HG03342 (cell line): ENCODE measurements around the gene ADAMTS20.
"Not testable (repeated sequence)": the region's sequence is repeated elsewhere in the genome, so short reads cannot be mapped to it uniquely, and the experiment has no call there.

Source experiments
- ATAC-seq: cut with Tn5 transposase; IDR thresholded peaks from one replicate; pipeline ENCODE4 v1.9.1; 2021; ENCODE audit warnings: mild to moderate bottlenecking, moderate library complexity; ENCODE audit not compliant: unreplicated experiment

The ADAMTS20 gene, protein sequence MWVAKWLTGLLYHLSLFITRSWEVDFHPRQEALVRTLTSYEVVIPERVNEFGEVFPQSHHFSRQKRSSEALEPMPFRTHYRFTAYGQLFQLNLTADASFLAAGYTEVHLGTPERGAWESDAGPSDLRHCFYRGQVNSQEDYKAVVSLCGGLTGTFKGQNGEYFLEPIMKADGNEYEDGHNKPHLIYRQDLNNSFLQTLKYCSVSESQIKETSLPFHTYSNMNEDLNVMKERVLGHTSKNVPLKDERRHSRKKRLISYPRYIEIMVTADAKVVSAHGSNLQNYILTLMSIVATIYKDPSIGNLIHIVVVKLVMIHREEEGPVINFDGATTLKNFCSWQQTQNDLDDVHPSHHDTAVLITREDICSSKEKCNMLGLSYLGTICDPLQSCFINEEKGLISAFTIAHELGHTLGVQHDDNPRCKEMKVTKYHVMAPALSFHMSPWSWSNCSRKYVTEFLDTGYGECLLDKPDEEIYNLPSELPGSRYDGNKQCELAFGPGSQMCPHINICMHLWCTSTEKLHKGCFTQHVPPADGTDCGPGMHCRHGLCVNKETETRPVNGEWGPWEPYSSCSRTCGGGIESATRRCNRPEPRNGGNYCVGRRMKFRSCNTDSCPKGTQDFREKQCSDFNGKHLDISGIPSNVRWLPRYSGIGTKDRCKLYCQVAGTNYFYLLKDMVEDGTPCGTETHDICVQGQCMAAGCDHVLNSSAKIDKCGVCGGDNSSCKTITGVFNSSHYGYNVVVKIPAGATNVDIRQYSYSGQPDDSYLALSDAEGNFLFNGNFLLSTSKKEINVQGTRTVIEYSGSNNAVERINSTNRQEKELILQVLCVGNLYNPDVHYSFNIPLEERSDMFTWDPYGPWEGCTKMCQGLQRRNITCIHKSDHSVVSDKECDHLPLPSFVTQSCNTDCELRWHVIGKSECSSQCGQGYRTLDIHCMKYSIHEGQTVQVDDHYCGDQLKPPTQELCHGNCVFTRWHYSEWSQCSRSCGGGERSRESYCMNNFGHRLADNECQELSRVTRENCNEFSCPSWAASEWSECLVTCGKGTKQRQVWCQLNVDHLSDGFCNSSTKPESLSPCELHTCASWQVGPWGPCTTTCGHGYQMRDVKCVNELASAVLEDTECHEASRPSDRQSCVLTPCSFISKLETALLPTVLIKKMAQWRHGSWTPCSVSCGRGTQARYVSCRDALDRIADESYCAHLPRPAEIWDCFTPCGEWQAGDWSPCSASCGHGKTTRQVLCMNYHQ (N-terminal part only)

GRCh38 chr12:43551971-43552559, at the start of gene ADAMTS20:
Gene ADAMTS20, minus strand, starts transcription at chr12:43552203. Its CDS starts 282 bp downstream, at chr12:43551921.
- no peak for ATAC-seq

DNA sequence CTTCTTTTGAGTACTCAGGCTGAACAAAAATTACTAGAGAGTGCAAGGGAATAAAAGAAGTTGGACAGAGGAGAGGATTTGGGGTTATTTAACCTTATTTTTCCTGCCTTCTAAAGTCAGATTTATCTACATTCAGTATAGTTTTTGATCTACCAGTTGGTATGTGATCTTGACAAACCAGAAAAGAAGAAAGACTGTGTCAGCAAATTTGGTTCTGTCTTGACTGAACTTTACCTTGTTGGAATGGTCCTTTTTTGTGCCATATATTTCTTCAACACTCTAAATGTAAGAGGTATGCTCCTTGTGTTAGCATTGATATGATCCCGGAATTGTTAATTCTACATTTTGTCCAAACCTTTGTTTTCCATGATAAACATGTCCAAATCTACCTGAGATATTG, 47.7 kb upstream of the ADAMTS20 start:
- ATAC-seq, result no peak

DNA sequence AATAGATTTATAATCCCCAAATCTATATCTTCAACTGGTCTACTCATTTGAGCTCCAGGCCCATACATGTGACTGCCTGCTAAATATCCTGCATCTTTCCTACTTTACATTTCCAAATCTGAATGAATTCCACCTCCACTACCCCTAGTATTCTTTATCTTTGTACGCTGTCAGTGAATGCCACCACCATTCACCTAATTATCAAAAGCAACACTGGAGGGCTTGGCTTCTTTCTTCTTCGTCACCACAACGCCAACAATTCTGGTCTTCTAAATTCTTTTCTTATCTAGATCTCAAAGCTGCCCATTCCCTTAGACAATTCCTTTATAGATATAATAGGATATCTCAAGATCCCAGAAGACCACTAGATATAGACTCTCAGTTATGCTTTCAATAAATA, 47.1 kb upstream of the ADAMTS20 start:
- no peak for ATAC-seq

DNA sequence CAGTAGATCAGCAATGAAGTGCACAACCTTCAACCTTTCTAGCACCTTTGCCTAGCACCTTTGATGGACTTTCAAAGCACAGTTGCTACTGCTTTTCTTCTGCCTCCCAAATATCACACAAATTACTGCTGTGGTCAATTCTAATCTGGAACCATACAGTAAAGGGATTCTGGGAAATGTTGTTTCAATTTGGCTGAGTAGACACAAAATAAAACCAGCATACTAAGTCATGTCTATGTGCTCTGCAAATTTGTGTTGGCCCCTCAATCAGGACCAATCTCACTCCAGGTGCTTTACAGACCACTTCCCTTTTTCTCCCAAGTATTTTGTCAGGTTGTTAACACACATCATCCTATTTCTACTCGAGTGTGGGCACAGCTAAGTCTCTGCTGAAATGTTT, 38.3 kb upstream of the ADAMTS20 start:
- ATAC-seq, result no peak

DNA sequence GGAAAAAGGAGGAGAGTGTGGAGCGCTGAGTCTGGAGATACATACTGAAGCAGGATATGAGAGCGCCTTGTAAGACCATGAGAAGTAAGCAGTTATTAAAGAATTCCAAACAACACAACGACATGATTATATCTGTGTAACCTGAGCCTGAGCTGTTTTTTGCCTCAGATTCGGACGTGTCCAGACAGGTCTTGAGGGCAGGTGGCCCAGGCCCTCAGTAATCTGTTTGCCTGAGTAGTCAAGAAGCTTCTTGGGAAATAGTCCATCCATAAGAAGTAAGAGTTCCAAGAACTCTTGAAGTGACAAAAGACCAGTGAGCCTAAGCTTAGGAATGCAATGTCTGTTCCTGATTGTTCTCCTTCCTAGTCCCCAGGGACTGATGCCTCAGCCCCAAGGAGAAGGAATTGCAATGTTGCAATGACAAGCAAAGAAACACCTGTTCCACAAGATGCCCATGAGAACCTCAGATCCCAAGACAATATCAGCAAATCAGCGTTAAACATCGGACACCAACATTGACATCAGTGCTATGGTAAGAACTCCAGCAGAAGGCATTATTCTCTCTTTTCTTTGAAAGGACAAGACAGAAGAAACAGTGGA, 34.7 kb upstream of the ADAMTS20 start:
- no peak for ATAC-seq

DNA sequence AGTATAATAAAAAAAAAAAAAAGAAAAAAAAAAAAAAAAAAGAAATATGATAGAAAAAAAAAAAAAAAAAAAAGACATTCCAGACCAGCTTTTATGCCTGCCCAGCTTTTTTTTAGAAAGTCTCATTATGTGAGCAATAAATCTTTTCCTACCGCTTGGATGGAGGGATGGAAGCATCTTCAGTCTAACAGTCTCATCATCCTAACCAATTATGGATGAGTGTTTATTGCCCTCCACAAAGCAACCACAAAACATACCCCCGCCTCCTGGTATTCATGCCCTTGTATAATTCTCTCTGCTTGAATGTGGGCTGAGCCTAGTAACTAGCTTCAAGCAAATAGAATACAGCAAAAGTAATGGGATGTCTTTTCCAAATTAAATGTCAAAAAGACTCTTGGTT, 33.7 kb upstream of the ADAMTS20 start:
- no peak for ATAC-seq

DNA sequence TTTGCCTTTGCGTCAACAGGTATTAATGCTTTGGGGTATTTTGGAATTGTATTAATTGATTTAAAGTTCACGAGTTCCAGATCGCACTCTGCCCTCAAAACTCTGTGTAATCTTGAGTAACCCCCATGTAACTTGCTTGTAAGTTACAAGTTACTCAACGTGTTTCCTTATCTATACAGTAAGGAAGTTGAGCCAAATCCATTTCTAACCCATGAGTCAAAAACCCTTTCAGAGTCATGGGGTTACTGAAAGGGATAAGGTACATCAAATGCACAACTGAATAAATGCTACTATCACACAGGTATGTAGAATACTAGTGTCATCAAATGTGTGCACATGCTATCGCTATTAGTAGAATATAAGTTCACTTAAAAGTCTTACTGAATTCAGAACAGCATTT, 28.6 kb upstream of the ADAMTS20 start:
- no peak for ATAC-seq

GRCh38 chr12:43579206-43579605, 27.2 kb upstream of the ADAMTS20 start:
- ATAC-seq, result no peak

DNA sequence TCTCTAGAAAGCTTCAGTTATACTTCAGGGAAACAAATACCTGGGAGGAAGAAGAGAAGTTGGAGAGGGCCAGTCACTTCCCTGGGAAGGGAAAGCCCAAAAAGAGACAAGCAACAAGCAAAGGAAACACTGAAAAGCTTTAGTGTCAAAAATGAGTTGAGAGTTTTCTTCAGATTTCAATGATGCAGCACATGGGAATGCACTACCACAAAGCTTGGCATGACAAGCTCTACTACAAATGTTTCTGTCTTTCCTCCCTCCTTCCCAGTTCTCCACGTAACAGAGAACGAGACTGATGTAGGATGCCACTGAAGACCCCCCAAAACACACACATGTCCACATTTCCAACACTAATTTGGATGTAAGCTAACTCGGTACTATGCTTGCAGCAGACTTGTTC, 26.8 kb upstream of the ADAMTS20 start:
- no peak for ATAC-seq

DNA sequence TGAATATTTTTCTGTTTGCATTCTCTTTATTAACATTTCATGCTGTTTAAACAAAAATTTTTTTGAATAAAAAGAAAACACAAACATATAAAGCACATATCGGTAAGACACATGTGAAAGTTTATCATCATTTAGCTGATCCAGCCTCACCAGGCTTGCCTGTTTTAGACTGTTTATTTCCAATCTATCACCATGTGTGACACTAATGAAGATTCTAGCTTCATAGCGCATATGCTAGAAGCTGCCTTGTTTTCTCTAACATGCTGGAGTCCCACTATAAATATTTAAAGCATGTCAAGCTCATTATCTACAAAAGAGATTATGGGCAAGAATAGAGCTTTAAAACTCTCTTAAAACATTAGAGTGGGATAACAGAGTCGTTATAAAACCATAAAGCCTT, 25.4 kb upstream of the ADAMTS20 start:
- ATAC-seq, result no peak

GRCh38 chr12:43576162-43576561, 24.2 kb upstream of the ADAMTS20 start:
- ATAC-seq, result no peak

DNA sequence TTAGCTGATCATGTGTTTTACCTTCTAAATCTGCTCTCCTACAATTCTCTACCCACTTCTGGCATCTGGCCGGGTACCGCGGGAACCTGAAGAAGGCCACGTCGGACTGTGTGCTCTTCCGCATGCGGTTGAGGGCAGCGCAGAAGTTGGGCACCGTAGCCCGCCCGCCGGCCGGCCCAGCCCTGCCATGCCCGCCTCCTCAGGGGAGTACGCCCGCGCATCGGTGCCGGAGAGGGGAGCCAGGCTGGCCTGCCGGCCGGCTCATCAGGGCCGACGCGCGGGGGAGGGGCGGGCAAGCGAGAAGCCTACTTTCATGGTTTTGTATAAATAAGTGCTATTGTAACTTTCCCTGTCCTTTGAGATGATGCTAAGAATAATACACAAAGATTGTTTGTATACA, 19.9 kb upstream of the ADAMTS20 start:
- ATAC-seq, result no peak

DNA sequence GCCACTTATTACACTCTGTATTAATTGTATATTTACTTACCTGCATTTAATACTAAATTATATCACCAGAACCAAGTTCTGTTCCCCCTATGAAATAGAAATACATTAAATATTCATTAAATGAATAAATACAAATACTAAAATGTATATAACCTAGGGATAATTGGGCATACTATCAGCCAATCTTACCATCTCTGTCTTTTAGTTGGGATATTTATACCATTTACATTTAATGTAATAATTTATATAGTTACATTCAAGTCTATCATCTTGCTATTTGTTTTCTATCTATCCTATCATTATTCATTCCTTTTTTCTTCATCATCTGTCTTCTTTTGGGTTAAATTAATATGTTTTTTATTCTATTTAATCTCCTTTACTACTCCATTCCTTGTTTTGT, 4.1 kb upstream of the ADAMTS20 start:
- no peak for ATAC-seq

- ATAC-seq, result no peak
Observed at GRCh38 chr12:43551279-43551970, 578 bp downstream of the ADAMTS20 start.

GRCh38 chr12:43550831-43551271, 1.2 kb downstream of the ADAMTS20 start:
- ATAC-seq, result no peak

DNA sequence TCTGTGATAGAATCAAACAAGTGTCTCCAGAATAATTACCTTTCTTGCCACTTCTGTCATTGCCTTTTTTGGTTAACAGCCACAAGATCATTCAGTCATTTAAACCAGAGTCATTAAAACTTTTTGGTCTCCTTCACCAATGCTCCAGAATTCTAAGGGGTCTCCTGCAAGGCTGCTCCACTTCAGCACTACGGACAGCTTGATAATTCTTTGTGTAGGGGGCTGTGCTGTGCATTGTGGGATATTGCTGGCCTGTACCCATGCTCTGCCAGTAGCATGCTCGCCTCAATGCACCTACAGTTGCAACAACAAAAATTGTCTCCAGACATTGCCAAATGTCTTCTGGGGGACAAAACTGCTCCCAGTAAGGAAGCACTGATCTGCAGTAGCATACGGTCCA, 7.3 kb downstream of the ADAMTS20 start:
- ATAC-seq, result no peak

DNA sequence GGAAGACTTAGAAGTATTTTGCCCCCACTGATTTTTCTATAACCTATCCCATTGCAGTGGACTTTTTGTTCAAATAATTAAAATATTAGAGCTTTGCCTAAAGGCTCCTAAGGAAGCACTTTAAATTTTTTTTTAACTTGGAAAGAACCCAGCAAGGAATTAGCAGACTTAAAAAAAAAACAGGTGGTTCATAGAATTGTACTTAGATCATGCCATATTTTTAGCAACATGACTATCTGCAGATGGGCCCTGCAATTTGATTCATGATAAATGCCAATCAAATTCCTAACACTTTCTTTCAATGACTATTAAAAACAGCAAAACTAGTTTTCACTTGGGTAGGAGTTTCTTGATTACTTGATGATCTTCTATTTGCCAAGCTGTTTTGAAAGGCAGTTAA, 11.5 kb downstream of the ADAMTS20 start:
- no peak for ATAC-seq

DNA sequence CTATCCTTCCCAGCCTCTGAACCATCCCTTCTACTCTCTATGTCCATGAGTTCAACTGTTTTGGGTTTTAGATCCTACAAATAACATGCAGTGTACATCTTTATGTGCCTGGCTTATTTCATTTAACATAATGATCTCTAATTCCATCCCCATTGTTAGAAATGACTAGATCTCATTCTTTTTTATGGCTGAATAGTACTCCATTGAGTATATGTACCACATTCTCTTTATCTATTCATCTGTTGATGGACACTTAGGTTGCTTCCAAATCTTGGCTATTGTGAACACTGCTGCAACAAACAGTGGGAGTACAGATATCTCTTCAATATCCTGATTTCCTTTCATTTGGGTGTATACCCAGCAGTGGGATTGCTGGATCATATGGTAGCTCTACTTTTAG, 14.3 kb downstream of the ADAMTS20 start:
- ATAC-seq, result not testable (repeated sequence)

DNA sequence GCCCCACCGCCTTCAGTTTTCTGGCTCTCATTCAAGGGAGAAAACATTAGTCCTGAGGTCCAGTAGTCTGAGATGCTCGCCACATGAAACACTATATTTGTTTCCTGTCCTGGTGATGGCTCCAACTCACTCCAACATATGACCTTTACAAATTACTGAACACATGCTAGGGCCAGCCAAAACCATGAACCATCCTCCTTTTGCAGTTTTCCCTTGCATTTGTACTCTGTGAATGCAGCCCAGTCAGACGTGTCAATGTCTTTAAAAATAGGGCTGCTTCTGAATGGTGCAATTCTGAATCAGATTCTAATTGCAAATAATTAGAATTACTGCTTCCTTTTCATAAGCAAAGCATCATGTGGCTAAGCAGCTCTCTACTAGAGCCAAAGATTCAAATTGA, 36.0 kb downstream of the ADAMTS20 start:
- no peak for ATAC-seq

GRCh38 chr12:43501703-43502102, 50.3 kb downstream of the ADAMTS20 start:
- no peak for ATAC-seq
